ENCODE measurements around the gene PHYKPL. TPM values are rescaled to one million over a fixed set of nuclear protein-coding genes. Genes with fewer than 3 reads are reported as not detected.

Gene PHYKPL
- total and polyA plus RNA-seq, 7 experiments from 2014 or later: 38.8 to 265 (median 143) TPM

DNA sequence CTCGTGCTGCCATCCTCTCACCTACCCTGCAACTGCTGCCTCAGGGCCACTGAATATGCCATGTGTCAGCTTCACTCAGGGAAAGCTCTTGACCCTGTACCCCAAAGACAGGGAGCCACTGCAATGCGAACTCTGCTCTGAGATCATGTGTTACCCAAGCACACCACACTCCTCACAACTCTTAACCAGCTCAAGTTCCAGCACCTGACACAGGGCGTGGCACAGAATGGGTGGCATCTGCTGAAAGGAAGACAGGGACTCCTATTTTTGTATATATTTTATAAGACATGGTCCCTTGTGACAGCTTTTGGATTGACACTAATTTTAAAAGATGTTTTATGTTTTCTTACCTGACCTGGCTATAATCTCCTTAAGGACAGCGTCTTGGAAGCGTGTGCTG, 10.7 kb downstream of the PHYKPL start:
- Mint-ChIP-seq H3K4me1 (peaks cover 22 to 47% (median 30%) of the 10 kb centered on the region in 7 donors), H3K9me3 (no peaks in the 10 kb centered on the region), H3K27ac (peak overlapping the region in 8 of 9 donors; percentile 12 to 78 (median 56)), H3K4me3 (no peak overlapping the region), H3K27me3 (no peaks in the 10 kb centered on the region), H3K36me3 (peaks cover 3 to 38% (median 18%) of the 10 kb centered on the region in 5 donors)
- no peaks in the 10 kb centered on the region for H3K4me1 ChIP-seq (ENCODE audit: control insufficient read depth in 2 of 2, insufficient read depth in 2 of 2, low read length in 2 of 2)
- no peak for DNase-seq
- H3K27ac ChIP-seq (ENCODE audit: low read depth, low read length): no peak overlapping the region
- ChIA-PET CTCF (no interaction called here), POLR2A (interaction anchor here (0.5 kb wide), 1 partner anchor 83 kb away, joined by 4 read pairs; no protein-coding TSS in a partner anchor)
- H3K36me3 ChIP-seq (ENCODE audit: control insufficient read depth in 2 of 3, insufficient read depth in 3 of 3, low read length in 3 of 3): peaks cover 0 to 44% (median 0%) of the 10 kb centered on the region in 3 experiments
- H3K9me3 ChIP-seq (ENCODE audit: control insufficient read depth in 2 of 3, low read length in 3 of 3): no peaks in the 10 kb centered on the region
- intact Hi-C loops (cut with micrococcal nuclease): no loop called here
- H3K4me3 ChIP-seq (ENCODE audit: low read length): no peak overlapping the region
- H3K27me3 ChIP-seq (ENCODE audit: control insufficient read depth in 2 of 2, insufficient read depth in 2 of 2, low read length in 2 of 2): no peaks in the 10 kb centered on the region
- ATAC-seq: peak; percentile 12

DNA sequence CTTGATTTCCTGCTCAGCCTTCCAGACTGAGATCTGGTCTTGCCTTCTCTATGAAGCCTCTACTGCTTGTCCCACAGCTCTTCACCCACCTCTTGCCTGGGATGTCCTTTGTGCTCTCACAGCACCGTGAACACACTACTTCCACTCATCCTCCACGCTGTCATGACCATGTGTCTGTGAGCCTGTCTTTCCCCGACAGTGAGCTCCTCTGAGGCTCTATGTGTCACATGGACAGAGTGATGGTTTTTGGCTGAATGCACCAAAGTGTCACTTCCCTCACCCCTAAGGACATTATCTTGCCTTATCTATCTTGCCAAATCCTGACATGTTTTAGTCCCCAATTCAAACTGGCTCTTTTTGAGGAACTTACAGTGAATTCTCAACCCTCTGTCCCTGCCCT, 11.3 kb downstream of the PHYKPL start:
- Mint-ChIP-seq H3K27me3 (no peaks in the 10 kb centered on the region), H3K27ac (peak overlapping the region; percentile 12 to 78 (median 64)), H3K4me1 (peaks cover 22 to 44% (median 29%) of the 10 kb centered on the region in 7 donors), H3K4me3 (peak overlapping the region in 1 of 10 donors; percentile 15), H3K36me3 (peaks cover 3 to 37% (median 16%) of the 10 kb centered on the region in 5 donors), H3K9me3 (no peaks in the 10 kb centered on the region)
- intact Hi-C loops (cut with micrococcal nuclease): no loop called here
- Histone ChIP-seq H3K4me1 (ENCODE audit: control insufficient read depth in 2 of 2, insufficient read depth in 2 of 2, low read length in 2 of 2) (no peaks in the 10 kb centered on the region), H3K27ac (ENCODE audit: low read depth, low read length) (no peak overlapping the region), H3K9me3 (ENCODE audit: control insufficient read depth in 2 of 3, low read length in 3 of 3) (no peaks in the 10 kb centered on the region), H3K36me3 (ENCODE audit: control insufficient read depth in 2 of 3, insufficient read depth in 3 of 3, low read length in 3 of 3) (peaks cover 0 to 39% (median 0%) of the 10 kb centered on the region in 3 experiments), H3K27me3 (ENCODE audit: control insufficient read depth in 2 of 2, insufficient read depth in 2 of 2, low read length in 2 of 2) (no peaks in the 10 kb centered on the region), H3K4me3 (ENCODE audit: low read length) (no peak overlapping the region)
- no peak for DNase-seq
- ChIA-PET POLR2A (interaction anchor here (0.5 to 0.6 kb wide), 3 partner anchors 16 to 83 kb away, joined by 3 to 4 read pairs (median 3); no protein-coding TSS in a partner anchor), CTCF (interaction anchor here (0.7 kb wide), 1 partner anchor 513 kb away, joined by 4 read pairs; no protein-coding TSS in a partner anchor)
- peak; percentile 36 for ATAC-seq

DNA sequence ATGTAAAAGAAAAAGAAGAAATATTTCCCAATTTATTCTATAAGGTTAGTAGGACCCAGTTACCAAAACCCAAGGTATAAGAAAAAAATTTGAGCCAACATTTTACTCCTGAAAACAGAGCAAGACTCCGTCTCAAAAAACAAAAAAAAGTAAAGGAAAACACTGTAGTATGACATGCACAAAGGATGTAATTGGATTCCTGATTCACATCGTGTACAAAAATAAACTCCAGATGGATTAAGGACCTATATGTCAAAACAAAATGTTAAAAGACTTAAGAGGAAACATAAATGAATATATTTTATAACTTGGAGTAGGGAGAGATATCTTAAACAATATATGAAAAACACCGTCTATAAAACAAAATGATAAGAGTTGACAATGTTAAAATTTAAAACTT, 13.8 kb downstream of the PHYKPL start:
- POLR2A ChIA-PET: no interaction called here
- H3K27ac Mint-ChIP-seq: peak overlapping the region in 3 of 9 donors; percentile 19 to 51 (median 23)
- ATAC-seq: no peak
- intact Hi-C loops (cut with micrococcal nuclease): no loop called here
- Histone ChIP-seq H3K27ac (ENCODE audit: low read depth, low read length) (no peak overlapping the region), H3K4me3 (ENCODE audit: low read length) (no peak overlapping the region), H3K9me3 (ENCODE audit: control insufficient read depth in 2 of 3, low read length in 3 of 3) (no peaks in the 10 kb centered on the region), H3K4me1 (ENCODE audit: control insufficient read depth in 2 of 2, insufficient read depth in 2 of 2, low read length in 2 of 2) (no peaks in the 10 kb centered on the region), H3K27me3 (ENCODE audit: control insufficient read depth in 2 of 2, insufficient read depth in 2 of 2, low read length in 2 of 2) (no peaks in the 10 kb centered on the region), H3K36me3 (ENCODE audit: control insufficient read depth in 2 of 3, insufficient read depth in 3 of 3, low read length in 3 of 3) (peaks cover 0 to 57% (median 0%) of the 10 kb centered on the region in 3 experiments)
- CTCF ChIA-PET: no interaction called here
- H3K4me3 Mint-ChIP-seq: no peak overlapping the region
- no peaks in the 10 kb centered on the region for H3K27me3 Mint-ChIP-seq
- no peak for DNase-seq
- peaks cover 22 to 37% (median 32%) of the 10 kb centered on the region in 7 donors for H3K4me1 Mint-ChIP-seq
- peaks cover 0 to 37% (median 16%) of the 10 kb centered on the region in 5 donors for H3K36me3 Mint-ChIP-seq
- H3K9me3 Mint-ChIP-seq: no peaks in the 10 kb centered on the region

DNA sequence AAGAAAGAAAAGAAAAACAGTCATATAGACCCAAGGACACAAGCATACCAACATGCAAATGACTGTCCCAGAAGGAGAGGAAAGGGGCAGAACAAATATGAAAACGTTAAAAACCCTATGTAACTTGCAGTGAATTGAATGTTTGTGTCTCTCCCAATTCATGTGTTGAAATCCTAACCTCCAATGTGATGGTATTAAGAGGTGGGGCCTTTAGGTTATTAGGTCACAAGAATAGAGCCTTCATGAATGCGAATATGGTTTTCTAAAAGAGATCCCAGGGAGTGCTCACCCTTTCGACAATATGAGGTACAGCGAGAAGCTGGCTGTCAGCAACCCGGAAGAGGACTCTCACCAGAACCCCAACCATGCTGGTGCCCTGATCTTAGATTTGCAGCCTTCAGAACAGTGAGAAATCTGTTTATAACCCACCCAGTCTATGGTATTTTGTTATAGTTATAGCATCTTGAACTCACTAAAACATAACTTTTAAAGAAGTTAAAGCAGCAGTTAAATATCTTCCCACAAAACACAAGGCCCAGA, 14.3 kb downstream of the PHYKPL start:
- Histone ChIP-seq H3K27ac (ENCODE audit: low read depth, low read length) (no peak overlapping the region), H3K4me1 (ENCODE audit: control insufficient read depth in 2 of 2, insufficient read depth in 2 of 2, low read length in 2 of 2) (no peaks in the 10 kb centered on the region), H3K9me3 (ENCODE audit: control insufficient read depth in 2 of 3, low read length in 3 of 3) (no peaks in the 10 kb centered on the region), H3K27me3 (ENCODE audit: control insufficient read depth in 2 of 2, insufficient read depth in 2 of 2, low read length in 2 of 2) (no peaks in the 10 kb centered on the region), H3K36me3 (ENCODE audit: control insufficient read depth in 2 of 3, insufficient read depth in 3 of 3, low read length in 3 of 3) (peaks cover 0 to 60% (median 4%) of the 10 kb centered on the region in 3 experiments), H3K4me3 (ENCODE audit: low read length) (no peak overlapping the region)
- ChIA-PET POLR2A (no interaction called here), CTCF (no interaction called here)
- Mint-ChIP-seq H3K9me3 (no peaks in the 10 kb centered on the region), H3K4me3 (no peak overlapping the region), H3K4me1 (peaks cover 21 to 38% (median 32%) of the 10 kb centered on the region in 7 donors), H3K36me3 (peaks cover 0 to 40% (median 21%) of the 10 kb centered on the region in 5 donors), H3K27ac (peak overlapping the region in 2 of 9 donors; percentile 19 to 23), H3K27me3 (no peaks in the 10 kb centered on the region)
- intact Hi-C loops (cut with micrococcal nuclease): no loop called here
- DNase-seq (no peak), ATAC-seq (no peak)

DNA sequence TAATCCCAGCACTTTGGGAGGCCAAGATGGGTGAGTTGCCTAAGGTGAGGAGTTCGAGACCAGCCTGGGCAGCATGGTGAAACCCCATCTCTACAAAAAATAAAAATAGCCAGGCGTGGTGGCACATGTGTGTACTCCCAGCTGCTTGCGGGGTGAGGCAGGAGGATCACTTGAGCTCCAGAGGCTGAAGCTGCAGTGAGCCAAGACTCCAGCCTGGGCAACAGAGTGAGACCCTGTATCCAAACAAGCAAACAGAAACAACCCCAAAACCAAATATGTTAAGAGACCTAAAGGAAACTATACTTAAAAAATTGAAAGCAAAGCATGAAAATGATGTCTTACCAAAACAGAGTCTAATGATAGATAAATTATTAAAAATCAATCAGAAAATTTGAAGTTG, 15.8 kb downstream of the PHYKPL start:
- H3K4me3 Mint-ChIP-seq: no peak overlapping the region
- Histone ChIP-seq H3K4me3 (ENCODE audit: low read length) (no peak overlapping the region), H3K36me3 (ENCODE audit: control insufficient read depth in 2 of 3, insufficient read depth in 3 of 3, low read length in 3 of 3) (peaks cover 4 to 60% (median 12%) of the 10 kb centered on the region in 3 experiments), H3K27ac (ENCODE audit: low read depth, low read length) (no peak overlapping the region), H3K27me3 (ENCODE audit: control insufficient read depth in 2 of 2, insufficient read depth in 2 of 2, low read length in 2 of 2) (no peaks in the 10 kb centered on the region), H3K9me3 (ENCODE audit: control insufficient read depth in 2 of 3, low read length in 3 of 3) (no peaks in the 10 kb centered on the region), H3K4me1 (ENCODE audit: control insufficient read depth in 2 of 2, insufficient read depth in 2 of 2, low read length in 2 of 2) (no peaks in the 10 kb centered on the region)
- intact Hi-C loops (cut with micrococcal nuclease): no loop called here
- H3K27ac Mint-ChIP-seq: peak overlapping the region in 2 of 9 donors; percentile 30 to 81
- DNase-seq (no peak), ATAC-seq (no peak)
- H3K4me1 Mint-ChIP-seq: peaks cover 13 to 31% (median 23%) of the 10 kb centered on the region in 7 donors
- no peaks in the 10 kb centered on the region for H3K9me3 Mint-ChIP-seq
- H3K27me3 Mint-ChIP-seq: no peaks in the 10 kb centered on the region
- H3K36me3 Mint-ChIP-seq: peaks cover 0 to 38% (median 15%) of the 10 kb centered on the region in 5 donors
- ChIA-PET CTCF (interaction anchor here (1.5 kb wide), 1 partner anchor 11 kb away, joined by 3 read pairs; no protein-coding TSS in a partner anchor), POLR2A (interaction anchor here (0.9 to 3.8 kb wide), 4 partner anchors 9 to 16 kb away, joined by 3 to 11 read pairs (median 7); partner anchors contain the start of gene PHYKPL)

DNA sequence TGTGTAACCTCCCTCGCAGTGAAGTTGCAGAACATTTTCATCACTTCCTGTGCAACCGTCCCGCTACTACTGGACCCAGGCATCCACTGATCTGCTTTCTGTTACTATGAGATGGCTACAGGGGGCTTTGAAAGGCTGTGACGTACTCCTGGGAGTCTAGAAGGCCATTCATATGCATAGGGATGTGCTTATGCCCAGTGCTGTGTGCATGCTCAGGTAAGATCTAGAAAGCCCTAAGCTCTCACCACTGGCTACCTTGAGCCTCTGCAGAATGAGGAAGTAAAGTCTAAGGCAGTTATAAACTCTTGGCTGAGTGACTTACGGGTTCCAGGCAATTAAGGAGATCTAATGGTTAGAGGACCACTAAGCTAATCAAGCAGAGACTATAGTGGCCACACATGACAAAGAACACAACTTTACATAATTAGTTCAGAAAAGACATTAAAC, 16.5 kb downstream of the PHYKPL start:
- Mint-ChIP-seq H3K4me1 (peaks cover 6 to 28% (median 19%) of the 10 kb centered on the region in 7 donors), H3K27ac (peak overlapping the region in 8 of 9 donors; percentile 10 to 81 (median 46)), H3K36me3 (peaks cover under 1 to 43% (median 12%) of the 10 kb centered on the region in 5 donors), H3K27me3 (no peaks in the 10 kb centered on the region), H3K9me3 (no peaks in the 10 kb centered on the region), H3K4me3 (no peak overlapping the region)
- H3K9me3 ChIP-seq (ENCODE audit: control insufficient read depth in 2 of 3, low read length in 3 of 3): no peaks in the 10 kb centered on the region
- no peak for ATAC-seq
- H3K27me3 ChIP-seq (ENCODE audit: control insufficient read depth in 2 of 2, insufficient read depth in 2 of 2, low read length in 2 of 2): no peaks in the 10 kb centered on the region
- H3K27ac ChIP-seq (ENCODE audit: low read depth, low read length): peak overlapping the region; percentile 15
- CTCF ChIA-PET: interaction anchor here (0.6 to 1.5 kb wide), 2 partner anchors 10 to 19 kb away, joined by 3 read pairs; no protein-coding TSS in a partner anchor
- peaks cover 5 to 60% (median 18%) of the 10 kb centered on the region in 3 experiments for H3K36me3 ChIP-seq (ENCODE audit: control insufficient read depth in 2 of 3, insufficient read depth in 3 of 3, low read length in 3 of 3)
- intact Hi-C loops (cut with micrococcal nuclease): no loop called here
- no peak overlapping the region for H3K4me3 ChIP-seq (ENCODE audit: low read length)
- POLR2A ChIA-PET: interaction anchor here (1.1 to 3.8 kb wide), 5 partner anchors 10 to 15 kb away, joined by 3 to 11 read pairs (median 11); partner anchors contain the start of gene HNRNPAB
- no peaks in the 10 kb centered on the region for H3K4me1 ChIP-seq (ENCODE audit: control insufficient read depth in 2 of 2, insufficient read depth in 2 of 2, low read length in 2 of 2)
- DNase-seq: no peak
